ENCODE data around the gene MYOF.

Gene MYOF

GRCh38 chr10:93417266-93417665 lies 64.9 kb downstream of the MYOF start:
- peaks cover 9% of the 10 kb centered on the region for H3K36me3 Mint-ChIP-seq (ENCODE audit: low read depth)
- TF ChIP-seq CTCF (IDR thresholded peaks at IDR 0.05) = no peak
- peaks cover 7% of the 10 kb centered on the region for H3K27me3 Mint-ChIP-seq (ENCODE audit: low read depth, poor library complexity)
- DNase-seq = no peak
- H3K4me3 Mint-ChIP-seq = no peak overlapping the region
- peaks cover 72% of the 10 kb centered on the region for H3K4me1 Mint-ChIP-seq
- H3K9me3 Mint-ChIP-seq = peaks cover 3% of the 10 kb centered on the region
- peak overlapping the region; percentile 60 for H3K27ac Mint-ChIP-seq

GRCh38 chr10:93416824-93417223 lies 65.3 kb downstream of the MYOF start:
- Mint-ChIP-seq H3K27ac (no peak overlapping the region), H3K4me1 (peaks cover 70% of the 10 kb centered on the region)

GRCh38 chr10:93415693-93416092 lies 66.4 kb downstream of the MYOF start:
- DNase-seq = no peak
- H3K4me3 Mint-ChIP-seq = no peak overlapping the region
- peak overlapping the region; percentile 53 for H3K27ac Mint-ChIP-seq
- peaks cover 7% of the 10 kb centered on the region for H3K27me3 Mint-ChIP-seq (ENCODE audit: low read depth, poor library complexity)
- peaks cover 12% of the 10 kb centered on the region for H3K9me3 Mint-ChIP-seq
- peaks cover 18% of the 10 kb centered on the region for H3K36me3 Mint-ChIP-seq (ENCODE audit: low read depth)
- TF ChIP-seq CTCF (IDR thresholded peaks at IDR 0.05) = no peak
- H3K4me1 Mint-ChIP-seq = peaks cover 64% of the 10 kb centered on the region

More at GRCh38 chr10:93416824-93417223, 65.3 kb downstream of the MYOF start:
- Mint-ChIP-seq H3K9me3 (peaks cover 5% of the 10 kb centered on the region), H3K36me3 (ENCODE audit: low read depth) (peaks cover 14% of the 10 kb centered on the region), H3K4me3 (no peak overlapping the region), H3K27me3 (ENCODE audit: low read depth, poor library complexity) (peaks cover 7% of the 10 kb centered on the region)
- TF ChIP-seq CTCF (IDR thresholded peaks at IDR 0.05) = no peak
- no peak for DNase-seq

- peaks cover 7% of the 10 kb centered on the region for H3K27me3 Mint-ChIP-seq (ENCODE audit: low read depth, poor library complexity)
- DNase-seq = no peak
- H3K27ac Mint-ChIP-seq = peak overlapping the region; percentile 31
- peaks cover 12% of the 10 kb centered on the region for H3K9me3 Mint-ChIP-seq
- no peak overlapping the region for H3K4me3 Mint-ChIP-seq
- H3K4me1 Mint-ChIP-seq = peaks cover 63% of the 10 kb centered on the region
- no peak for TF ChIP-seq CTCF (IDR thresholded peaks at IDR 0.05)
- peaks cover 39% of the 10 kb centered on the region for H3K36me3 Mint-ChIP-seq (ENCODE audit: low read depth)
Observed at GRCh38 chr10:93413252-93413689, 68.9 kb downstream of the MYOF start.

GRCh38 chr10:93412801-93413200 lies 69.3 kb downstream of the MYOF start:
- Mint-ChIP-seq H3K4me3 (no peak overlapping the region), H3K9me3 (peaks cover 12% of the 10 kb centered on the region), H3K36me3 (ENCODE audit: low read depth) (peaks cover 39% of the 10 kb centered on the region), H3K27ac (peak overlapping the region; percentile 31), H3K4me1 (peaks cover 58% of the 10 kb centered on the region), H3K27me3 (ENCODE audit: low read depth, poor library complexity) (peaks cover 7% of the 10 kb centered on the region)
- TF ChIP-seq CTCF (IDR thresholded peaks at IDR 0.05) = no peak
- DNase-seq = no peak

DNA sequence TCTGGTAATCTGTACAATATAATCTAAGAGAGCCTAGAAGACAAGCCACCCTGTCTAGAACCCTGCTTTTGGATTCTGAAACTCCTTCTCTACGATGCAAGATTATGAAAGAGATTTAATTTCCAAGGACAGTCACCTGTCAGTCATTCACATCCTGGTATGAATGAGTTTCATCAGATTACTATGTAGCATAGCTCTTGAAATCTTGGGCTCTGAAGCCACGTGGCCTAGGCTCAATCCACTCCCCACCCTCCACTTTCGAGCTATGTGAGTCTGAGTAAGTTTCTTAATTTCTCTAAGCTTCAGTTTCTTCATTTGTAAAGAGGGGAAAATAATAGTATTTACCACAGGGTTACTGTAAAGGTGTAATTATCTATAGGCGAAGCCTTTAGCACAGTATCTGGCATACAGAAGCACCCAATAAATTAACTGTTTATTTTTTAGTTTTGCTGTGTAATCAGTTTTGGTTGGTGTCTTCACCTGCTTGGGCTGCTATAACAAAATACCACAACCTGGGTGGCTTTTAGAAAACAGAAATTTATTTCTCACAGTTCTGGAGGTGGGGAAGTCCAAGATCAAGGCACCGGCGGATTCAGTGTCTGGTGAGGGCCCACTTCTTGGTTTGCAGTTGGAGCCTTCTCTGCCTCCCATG lies 71.3 kb downstream of the MYOF start:
- peaks cover 51% of the 10 kb centered on the region for H3K4me1 Mint-ChIP-seq
- H3K27ac Mint-ChIP-seq = no peak overlapping the region
- H3K4me3 Mint-ChIP-seq = no peak overlapping the region
- peaks cover 42% of the 10 kb centered on the region for H3K36me3 Mint-ChIP-seq (ENCODE audit: low read depth)
- peaks cover 12% of the 10 kb centered on the region for H3K9me3 Mint-ChIP-seq
- H3K27me3 Mint-ChIP-seq (ENCODE audit: low read depth, poor library complexity) = peaks cover 7% of the 10 kb centered on the region
- DNase-seq = no peak
- TF ChIP-seq CTCF (IDR thresholded peaks at IDR 0.05) = no peak
